Thoracic aorta (tissue), 2 donors: ENCODE results near the gene PSMD9. TPM values are rescaled to one million over a fixed set of nuclear protein-coding genes. Genes with fewer than 3 reads are reported as not detected.

ENCODE experiments used
- ATAC-seq: fragments of 150-250 bp; one replicate; pipeline ENCODE4 v1.8.0; 2017; ENCODE audit warnings: low read depth; ENCODE audit not compliant: insufficient number of reproducible peaks, low FRiP score
- DNase-seq: peaks from one replicate; pipeline ENCODE4 v3.0.0-alpha.2; 2020; ENCODE audit warnings: low spot score
- H3K27ac ChIP-seq, 2 donors: fragments of 200-600 bp; sonication (generic); 1 replicate in 1 of 2; 2 replicates in 1 of 2; pipeline ENCODE4 v1.5.1; 2016; ENCODE audit warnings: mild to moderate bottlenecking in 2 of 2, moderate library complexity in 2 of 2
- H3K27me3 ChIP-seq: fragments of 200-600 bp; sonication (generic); replicated peaks from 2 replicates; pipeline ENCODE4 v1.6.0; 2016; ENCODE audit warnings: mild to moderate bottlenecking; ENCODE audit not compliant: insufficient read depth
- H3K36me3 ChIP-seq: fragments of 200-600 bp; sonication (generic); one replicate; pipeline ENCODE4 v1.5.1; 2016
- H3K4me1 ChIP-seq, 2 donors: fragments of 200-600 bp; sonication (generic); 1 replicate in 1 of 2; 2 replicates in 1 of 2; pipeline versions ENCODE4 v1.5.1 to v1.6.0; 2016; ENCODE audit warnings: low read depth in 2 of 2, mild to moderate bottlenecking in 1 of 2; ENCODE audit not compliant: control insufficient read depth in 1 of 2
- H3K4me3 ChIP-seq: fragments of 200-600 bp; sonication (generic); 2 replicates; pipeline ENCODE4 v1.5.1; 2016; ENCODE audit warnings: mild to moderate bottlenecking
- H3K9me3 ChIP-seq: fragments of 200-600 bp; sonication (generic); 2 replicates; pipeline ENCODE4 v1.5.1; 2016
- total RNA-seq, 2 donors: library from RNA; depleted of rRNA; stranded (reverse); fragments of >200 nt; gene quantifications; one replicate each; pipeline versions ENCODE4 v1.1.0 to v1.2.3, GENCODE V29; 2016
- TF ChIP-seq, protein P1 (sequence below): fragments of 200-600 bp; sonication (generic); IDR thresholded peaks from one replicate; pipeline ENCODE4 v1.5.1; 2019; ENCODE audit warnings: antibody characterized with exemption

The PSMD9 gene
- total RNA-seq, 2 donors from 2014 or later, result 93.4 to 101 TPM

DNA sequence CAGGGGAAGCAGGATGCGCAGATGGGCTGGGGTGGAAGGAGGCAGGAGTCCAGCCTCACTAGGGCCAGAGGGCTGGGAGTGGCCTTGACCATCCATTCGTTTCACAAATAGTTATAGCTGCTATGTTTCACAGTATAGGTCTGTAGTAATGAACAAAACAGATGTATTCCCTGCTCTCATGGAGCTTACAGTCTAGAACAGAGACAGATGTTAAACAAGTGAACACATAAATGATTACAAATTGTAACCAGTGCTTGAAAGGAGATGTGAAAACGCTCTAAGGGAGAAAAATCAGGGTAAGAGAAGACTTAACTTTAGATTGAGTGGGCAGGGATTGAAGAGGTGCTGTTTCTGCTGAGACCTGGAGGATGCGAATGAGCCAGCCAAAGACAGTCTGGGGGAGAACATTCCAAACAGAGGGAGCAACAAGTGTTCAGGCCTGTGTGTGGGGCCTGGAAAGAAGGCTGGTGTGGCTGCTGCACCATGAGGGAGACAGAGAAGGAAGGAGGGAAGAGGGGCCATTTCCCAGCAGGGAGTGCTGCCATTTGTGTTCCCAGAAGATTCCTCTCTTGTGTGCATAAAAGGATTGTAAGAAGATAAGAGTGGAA, 44.4 kb downstream of the PSMD9 start:
- no peak for DNase-seq
- ATAC-seq, result no peak
- Histone ChIP-seq H3K4me3 (no peak overlapping the region), H3K4me1 (no peaks in the 10 kb centered on the region), H3K9me3 (no peaks in the 10 kb centered on the region), H3K36me3 (no peaks in the 10 kb centered on the region), H3K27me3 (no peaks in the 10 kb centered on the region), H3K27ac (no peak overlapping the region)
- TF ChIP-seq, protein P1, sequence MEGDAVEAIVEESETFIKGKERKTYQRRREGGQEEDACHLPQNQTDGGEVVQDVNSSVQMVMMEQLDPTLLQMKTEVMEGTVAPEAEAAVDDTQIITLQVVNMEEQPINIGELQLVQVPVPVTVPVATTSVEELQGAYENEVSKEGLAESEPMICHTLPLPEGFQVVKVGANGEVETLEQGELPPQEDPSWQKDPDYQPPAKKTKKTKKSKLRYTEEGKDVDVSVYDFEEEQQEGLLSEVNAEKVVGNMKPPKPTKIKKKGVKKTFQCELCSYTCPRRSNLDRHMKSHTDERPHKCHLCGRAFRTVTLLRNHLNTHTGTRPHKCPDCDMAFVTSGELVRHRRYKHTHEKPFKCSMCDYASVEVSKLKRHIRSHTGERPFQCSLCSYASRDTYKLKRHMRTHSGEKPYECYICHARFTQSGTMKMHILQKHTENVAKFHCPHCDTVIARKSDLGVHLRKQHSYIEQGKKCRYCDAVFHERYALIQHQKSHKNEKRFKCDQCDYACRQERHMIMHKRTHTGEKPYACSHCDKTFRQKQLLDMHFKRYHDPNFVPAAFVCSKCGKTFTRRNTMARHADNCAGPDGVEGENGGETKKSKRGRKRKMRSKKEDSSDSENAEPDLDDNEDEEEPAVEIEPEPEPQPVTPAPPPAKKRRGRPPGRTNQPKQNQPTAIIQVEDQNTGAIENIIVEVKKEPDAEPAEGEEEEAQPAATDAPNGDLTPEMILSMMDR, result no peak

DNA sequence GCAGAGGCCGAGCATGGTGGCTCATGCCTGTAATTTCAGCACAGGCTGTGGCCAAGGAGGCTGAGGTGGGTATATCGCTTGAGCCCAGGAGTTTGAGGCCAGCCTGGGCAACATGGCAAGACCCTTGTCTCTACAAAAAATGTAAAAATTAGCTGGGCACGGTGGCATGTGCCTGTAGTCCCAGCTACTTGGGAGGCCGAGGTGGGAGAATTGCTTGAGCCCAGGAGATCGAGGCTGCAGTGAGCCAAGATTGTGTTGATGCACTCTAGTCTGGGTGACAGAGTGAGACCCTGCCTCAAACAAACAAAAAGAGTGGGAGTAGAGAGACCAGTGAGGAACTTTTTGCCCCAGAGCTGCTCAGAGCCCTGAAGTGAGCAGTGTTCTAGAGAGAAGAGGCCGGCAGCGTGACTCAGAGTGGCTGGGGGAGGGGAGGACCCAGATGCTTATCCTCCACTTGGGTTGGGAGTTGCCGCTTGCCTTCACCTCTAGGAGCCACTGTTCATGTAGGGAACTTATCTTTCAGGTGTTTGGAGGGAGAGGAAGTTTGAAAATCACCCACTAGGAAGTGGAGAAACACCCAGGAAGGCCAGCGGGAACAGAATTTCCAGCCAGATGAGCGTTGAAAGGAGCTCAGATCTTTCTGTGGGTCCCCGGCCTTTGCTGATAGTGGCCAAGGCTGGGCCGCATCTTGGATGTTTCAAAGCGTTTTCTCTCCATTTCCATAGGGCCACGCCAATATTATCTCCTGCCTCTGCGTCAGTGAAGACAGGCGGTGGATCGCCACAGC, 45.1 kb downstream of the PSMD9 start:
- no peak overlapping the region for H3K27ac ChIP-seq
- no peaks in the 10 kb centered on the region for H3K4me1 ChIP-seq
- H3K9me3 ChIP-seq, result no peaks in the 10 kb centered on the region
- TF ChIP-seq, protein P1, result no peak
- ATAC-seq (no peak), DNase-seq (no peak)
- no peak overlapping the region for H3K4me3 ChIP-seq
- H3K36me3 ChIP-seq, result no peaks in the 10 kb centered on the region
- H3K27me3 ChIP-seq, result no peaks in the 10 kb centered on the region

DNA sequence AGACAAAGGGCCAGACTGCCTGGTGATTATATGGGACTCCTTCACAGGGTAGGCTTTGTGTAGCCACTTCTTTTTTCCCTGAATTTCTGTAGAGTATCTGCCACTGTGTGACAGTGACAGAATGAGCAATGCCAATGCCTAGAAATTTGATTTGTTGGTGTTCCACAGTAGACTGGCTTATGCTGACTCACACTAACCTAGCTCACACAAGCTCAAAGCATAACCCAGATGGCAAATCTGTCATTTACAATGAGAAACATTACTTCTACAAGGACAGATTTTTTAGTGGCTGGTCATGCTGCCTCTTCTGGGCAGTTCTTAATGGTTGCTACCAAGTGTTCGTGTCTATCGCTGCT, 45.7 kb downstream of the PSMD9 start:
- no peaks in the 10 kb centered on the region for H3K4me1 ChIP-seq
- H3K4me3 ChIP-seq, result no peak overlapping the region
- no peak for DNase-seq
- H3K27ac ChIP-seq, result no peak overlapping the region
- no peaks in the 10 kb centered on the region for H3K36me3 ChIP-seq
- no peaks in the 10 kb centered on the region for H3K27me3 ChIP-seq
- ATAC-seq, result no peak
- no peaks in the 10 kb centered on the region for H3K9me3 ChIP-seq
- TF ChIP-seq, protein P1, result no peak

DNA sequence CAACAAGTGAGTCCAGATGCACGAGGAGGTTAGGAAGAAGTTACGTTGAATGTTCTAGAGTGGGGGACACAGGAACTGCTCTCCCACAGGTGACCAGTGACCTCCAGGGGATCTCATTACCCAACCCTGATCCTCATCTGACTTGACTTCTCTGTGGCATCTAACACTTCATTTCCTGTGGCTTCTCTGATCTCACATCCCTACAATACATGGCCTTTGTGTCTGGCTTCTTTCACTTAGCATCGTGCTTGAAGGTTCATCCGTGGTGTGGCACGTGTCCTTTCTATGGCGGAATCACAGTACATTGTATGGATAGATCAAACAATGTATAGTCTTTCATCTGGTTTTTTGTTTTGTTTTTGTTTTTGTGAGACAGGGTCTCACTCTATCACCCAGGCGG, 49.1 kb downstream of the PSMD9 start:
- H3K27me3 ChIP-seq, result no peaks in the 10 kb centered on the region
- ATAC-seq (no peak), DNase-seq (no peak)
- H3K4me3 ChIP-seq, result no peak overlapping the region
- TF ChIP-seq, protein P1, result no peak
- H3K4me1 ChIP-seq, result no peaks in the 10 kb centered on the region
- no peak overlapping the region for H3K27ac ChIP-seq
- H3K9me3 ChIP-seq, result no peaks in the 10 kb centered on the region
- no peaks in the 10 kb centered on the region for H3K36me3 ChIP-seq

DNA sequence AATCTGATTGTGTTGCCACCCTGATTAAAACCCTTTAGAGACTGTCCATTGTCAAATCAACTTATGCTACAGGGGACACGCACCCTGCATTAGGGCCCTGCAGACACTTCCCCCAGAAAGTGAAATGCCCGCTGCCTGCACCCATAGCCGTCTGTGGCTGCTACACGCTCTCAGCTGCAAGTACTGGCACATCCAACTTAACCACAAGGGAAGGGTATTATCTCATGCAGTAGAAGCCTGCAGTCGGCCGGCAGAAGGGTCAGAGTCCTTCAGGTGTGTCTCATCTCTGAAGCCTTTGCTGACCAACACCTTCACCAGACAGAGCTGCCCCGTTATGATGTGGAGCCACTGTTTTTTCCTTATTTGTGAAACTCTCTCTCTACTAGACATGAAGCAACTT, 50.6 kb downstream of the PSMD9 start:
- Histone ChIP-seq H3K27me3 (no peaks in the 10 kb centered on the region), H3K9me3 (no peaks in the 10 kb centered on the region), H3K36me3 (no peaks in the 10 kb centered on the region), H3K4me3 (no peak overlapping the region), H3K4me1 (no peaks in the 10 kb centered on the region), H3K27ac (no peak overlapping the region)
- DNase-seq (no peak), ATAC-seq (no peak)
- TF ChIP-seq, protein P1, result no peak
